ENCODE data around the gene NAT10.

The NAT10 gene

DNA sequence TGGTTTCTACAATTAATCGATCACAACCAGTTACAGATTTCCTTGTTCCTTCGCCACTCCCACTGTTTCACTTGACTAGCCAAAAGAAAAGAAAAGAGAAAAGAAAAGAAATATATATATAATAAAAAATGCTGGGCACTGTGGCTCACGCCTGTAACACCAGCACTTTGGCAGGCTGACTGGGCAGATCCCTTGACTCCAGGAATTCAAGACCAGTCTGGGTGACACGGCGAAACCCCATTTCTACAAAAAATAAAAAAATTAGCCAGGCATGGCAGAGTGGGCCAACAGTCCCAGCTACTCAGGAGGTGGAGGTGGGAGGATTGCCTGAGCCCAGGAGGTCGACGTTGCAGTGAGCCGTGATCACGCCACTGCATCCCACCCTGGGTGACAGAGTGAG is 83.8 kb downstream of the NAT10 start:
- DNase-seq (ENCODE audit: low spot score) = no peak

DNA sequence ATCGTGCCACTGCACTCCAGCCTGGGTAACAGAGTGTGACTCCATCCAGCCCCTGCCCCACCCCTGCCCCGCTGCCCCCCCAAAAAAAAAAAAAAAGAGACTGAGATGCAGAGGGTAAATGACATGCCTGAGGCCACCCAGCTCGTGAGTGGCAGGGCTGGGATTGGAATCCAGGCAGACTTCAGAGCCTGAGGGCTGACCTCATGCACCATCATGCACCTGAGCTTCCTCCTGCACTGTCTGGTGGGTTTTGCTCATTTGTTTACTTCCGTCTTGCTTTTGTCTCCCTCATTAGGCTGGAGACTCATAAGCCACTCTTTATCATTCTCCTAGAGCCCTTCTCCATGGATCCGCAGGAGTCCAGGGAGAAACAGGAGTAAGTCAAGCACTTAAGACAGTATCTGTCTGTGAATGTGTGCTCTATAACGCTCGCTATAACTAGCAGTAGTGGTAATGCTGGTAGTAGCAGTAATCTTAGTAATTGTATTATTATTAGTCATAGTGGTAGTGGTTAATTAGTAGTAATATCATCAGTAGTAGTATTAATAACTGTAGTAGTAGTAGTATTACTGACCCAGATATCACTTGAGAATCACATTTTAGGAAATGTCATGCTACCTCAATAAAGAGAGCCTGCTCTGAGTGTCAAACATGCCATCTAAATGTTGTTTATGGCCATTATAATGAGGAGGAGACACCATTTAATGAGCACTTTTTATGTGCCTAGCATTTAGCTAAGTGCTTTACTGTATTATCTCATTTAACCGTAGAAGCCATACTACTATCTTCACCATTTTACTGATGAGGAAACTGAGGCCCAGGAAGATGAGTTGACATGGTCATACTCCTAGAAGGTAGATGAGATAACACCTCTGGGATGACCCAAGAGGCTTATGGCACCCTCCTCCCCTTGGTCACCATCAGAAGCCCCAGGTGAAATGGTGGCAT is 85.0 kb downstream of the NAT10 start:
- DNase-seq (ENCODE audit: low spot score) = no peak

DNA sequence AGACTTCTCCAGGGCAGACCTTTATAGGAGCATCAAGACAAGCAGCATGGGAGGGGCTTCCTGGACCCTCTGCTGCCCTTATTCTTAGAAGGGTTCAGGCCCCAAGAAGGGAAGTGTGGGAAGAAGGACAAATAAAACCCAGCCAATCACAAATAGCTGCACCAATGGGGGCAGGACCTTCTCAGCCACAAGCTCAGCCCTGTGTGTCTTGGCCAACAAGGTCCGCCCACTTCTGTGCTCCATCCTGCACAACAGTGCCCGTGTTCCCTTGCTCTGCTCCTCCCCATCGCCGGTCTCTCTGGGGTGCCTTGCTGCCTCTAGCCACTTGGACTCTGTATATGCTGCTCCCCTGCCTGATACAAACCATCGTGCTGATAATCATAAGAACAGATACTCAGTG is 86.1 kb downstream of the NAT10 start:
- no peak for DNase-seq (ENCODE audit: low spot score)

DNA sequence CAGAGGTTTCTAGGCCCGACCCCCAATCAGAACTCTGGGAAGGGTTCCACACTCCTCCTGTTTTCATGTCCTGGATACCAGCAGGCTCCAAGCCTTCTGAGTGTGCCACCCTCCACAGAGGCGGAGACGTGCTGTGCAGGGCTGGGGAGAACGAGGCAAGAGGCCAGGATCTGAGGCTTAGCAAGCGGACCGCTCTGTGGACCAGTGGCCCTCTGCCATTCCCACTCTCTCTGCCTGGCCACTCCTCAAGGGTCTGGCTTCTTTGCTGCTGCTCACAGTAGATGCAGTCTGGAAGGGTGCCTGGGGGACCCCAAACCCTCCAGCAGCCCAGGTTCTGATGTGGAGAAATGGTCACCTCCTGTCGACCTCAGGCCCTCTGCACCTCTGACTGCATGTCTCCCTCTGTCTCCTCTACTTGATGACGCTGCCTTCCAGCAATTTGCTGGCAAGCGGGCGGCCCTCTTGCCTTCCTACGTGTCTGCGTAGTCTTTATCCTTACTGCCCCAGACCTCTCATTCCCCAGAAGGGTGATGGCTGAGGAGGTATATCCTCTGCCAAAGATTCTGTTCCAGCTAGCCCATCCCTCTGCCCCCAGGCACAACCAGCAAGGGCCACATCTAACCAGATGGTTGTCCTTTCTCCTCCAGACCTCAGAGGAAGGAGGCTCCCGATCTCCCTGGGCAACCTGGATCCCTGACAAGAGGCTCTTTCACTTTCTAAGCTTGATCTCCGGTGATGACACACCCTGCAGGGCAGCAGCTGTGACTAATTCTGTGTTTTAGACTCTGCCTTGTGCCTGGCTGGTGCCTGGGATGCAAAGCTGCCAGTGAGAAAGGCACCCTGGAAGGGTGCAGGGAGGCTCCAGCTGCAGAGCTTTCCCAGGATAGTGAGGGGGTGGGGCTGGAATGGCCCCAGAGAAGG is 87.3 kb downstream of the NAT10 start:
- no peak for DNase-seq (ENCODE audit: low spot score)

DNA sequence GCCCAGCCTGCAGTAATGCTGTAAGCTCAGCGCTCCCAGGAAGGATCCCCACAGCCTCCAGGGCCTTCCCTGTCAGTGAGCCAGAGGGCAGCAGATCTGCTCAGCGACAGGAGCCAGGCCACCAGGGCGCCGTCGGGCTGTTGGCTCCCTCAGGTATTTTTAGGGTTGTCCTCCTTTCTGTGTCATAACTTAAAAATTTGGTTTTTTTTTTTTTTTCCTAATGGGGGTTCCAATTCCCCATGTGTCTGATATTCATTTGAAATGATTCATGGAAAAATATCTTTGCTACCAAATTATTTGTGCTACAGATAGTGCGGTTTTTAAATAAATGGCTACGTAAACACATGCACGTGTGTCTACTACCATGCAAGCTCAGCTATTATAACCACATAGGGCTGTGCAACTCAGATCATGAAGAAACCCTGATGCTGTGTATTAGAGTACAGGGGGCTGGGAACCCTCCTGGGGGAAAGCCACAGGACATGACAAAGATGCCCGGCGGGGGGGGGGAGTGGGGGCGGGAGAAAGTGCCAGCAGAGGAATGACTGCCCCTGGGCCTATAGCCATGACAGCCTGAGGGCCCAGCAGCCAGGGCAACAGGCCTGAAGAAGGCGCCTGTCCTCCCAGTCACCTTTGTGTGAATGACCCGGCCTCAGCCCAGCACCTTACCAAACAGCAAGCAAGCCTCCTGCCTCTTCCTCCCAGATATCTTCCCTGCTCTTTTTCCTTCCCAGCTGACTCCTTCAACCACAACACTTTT is 89.3 kb downstream of the NAT10 start:
- no peak for DNase-seq (ENCODE audit: low spot score)

Data from hematopoietic multipotent progenitor cell treated with erythropoietin and hydrocortisone succinate and interleukin-3 and kit ligand, for 17 days (in vitro differentiated cells).